ENCODE measurements around the gene GRID1. TPM values are rescaled to one million over a fixed set of nuclear protein-coding genes. Genes with fewer than 3 reads are reported as not detected.

The GRID1 gene
- polyA plus RNA-seq, 1 of the 3 experiments (the other 2 are of a cell fraction), result 0.13 TPM

- CTCF ChIA-PET, result interaction anchor here (1.5 kb wide), 1 partner anchor 10 kb away, joined by 3 read pairs; no protein-coding TSS in a partner anchor
- Histone ChIP-seq H3K27ac (ENCODE audit: low read depth in 2 of 2, low read length in 1 of 2) (no peak overlapping the region), H2AFZ (ENCODE audit: low read depth) (no peak overlapping the region), H3K4me2 (no peak overlapping the region), H3K79me2 (ENCODE audit: insufficient read depth) (no peaks in the 10 kb centered on the region), H3K4me1 (ENCODE audit: control insufficient read depth in 1 of 2, insufficient read depth in 2 of 2, low read depth in 1 of 2, low read length in 1 of 2) (peaks cover 0 to 17% of the 10 kb centered on the region in 2 experiments; a peak in 1 of 4 replicates), H3K9ac (no peak overlapping the region), H3K36me3 (replicated peaks in 1 of 2; ENCODE audit: control insufficient read depth in 1 of 2, insufficient read depth in 2 of 2, low read length in 1 of 2) (no peaks in the 10 kb centered on the region), H4K20me1 (ENCODE audit: insufficient read depth) (no peaks in the 10 kb centered on the region), H3F3A (replicated peaks; ENCODE audit: insufficient read depth) (no peaks in the 10 kb centered on the region), H3K9me3 (no peaks in the 10 kb centered on the region), H3K4me3 (ENCODE audit: low read depth in 2 of 2, low read length in 1 of 2) (no peak overlapping the region), H3K9me2 (no peaks in the 10 kb centered on the region), H3K27me3 (ENCODE audit: insufficient read depth) (no peaks in the 10 kb centered on the region)
- no peak for DNase-seq
- WGBS (ENCODE audit: low lambda C conversion rate), result 0% methylated on average over 1 of the region's 1 CpG
- TF ChIP-seq RFX5 (IDR thresholded peaks at IDR 0.05; ENCODE audit: low read length), result no peak
- POLR2A ChIA-PET, result no interaction called here
These were observed 58.5 kb downstream of the GRID1 start for GRCh38 chr10:86308056-86308455.

- H3K4me2 ChIP-seq, result no peak overlapping the region
- no peak overlapping the region for H3K27ac ChIP-seq (ENCODE audit: low read depth in 2 of 2, low read length in 1 of 2)
- H3K27me3 ChIP-seq (ENCODE audit: insufficient read depth), result no peaks in the 10 kb centered on the region
- H3K4me1 ChIP-seq (ENCODE audit: control insufficient read depth in 1 of 2, insufficient read depth in 2 of 2, low read depth in 1 of 2, low read length in 1 of 2), result peaks cover 0 to 10% of the 10 kb centered on the region in 2 experiments; a peak in 1 of 4 replicates
- H3K9ac ChIP-seq, result no peak overlapping the region
- TF ChIP-seq USF1 (IDR thresholded peaks at IDR 0.05; ENCODE audit: borderline replicate concordance, low read depth), result no peak
- TF ChIP-seq REST (IDR thresholded peaks at IDR 0.05; ENCODE audit: low read depth, low read length), result peak; percentile 87
- no peaks in the 10 kb centered on the region for H3K9me2 ChIP-seq
- ChIA-PET POLR2A (no interaction called here), CTCF (no interaction called here)
- no peaks in the 10 kb centered on the region for H3K9me3 ChIP-seq
- H2AFZ ChIP-seq (ENCODE audit: low read depth), result no peak overlapping the region
- DNase-seq, result no peak
- no peak overlapping the region for H3K4me3 ChIP-seq (ENCODE audit: low read depth in 2 of 2, low read length in 1 of 2)
- no peaks in the 10 kb centered on the region for H3K79me2 ChIP-seq (ENCODE audit: insufficient read depth)
- no peaks in the 10 kb centered on the region for H3K36me3 ChIP-seq (replicated peaks in 1 of 2; ENCODE audit: control insufficient read depth in 1 of 2, insufficient read depth in 2 of 2, low read length in 1 of 2)
- H4K20me1 ChIP-seq (ENCODE audit: insufficient read depth), result no peaks in the 10 kb centered on the region
- WGBS (ENCODE audit: low lambda C conversion rate), result 45% methylated on average over 6 of the region's 6 CpGs
- no peaks in the 10 kb centered on the region for H3F3A ChIP-seq (replicated peaks; ENCODE audit: insufficient read depth)
These were observed 59.8 kb downstream of the GRID1 start for GRCh38 chr10:86306628-86307278.

- no peak overlapping the region for H3K4me2 ChIP-seq
- H3F3A ChIP-seq (replicated peaks; ENCODE audit: insufficient read depth), result no peaks in the 10 kb centered on the region
- H3K9me3 ChIP-seq, result no peaks in the 10 kb centered on the region
- no peak overlapping the region for H3K4me3 ChIP-seq (ENCODE audit: low read depth in 2 of 2, low read length in 1 of 2)
- H3K36me3 ChIP-seq (replicated peaks in 1 of 2; ENCODE audit: control insufficient read depth in 1 of 2, insufficient read depth in 2 of 2, low read length in 1 of 2), result no peaks in the 10 kb centered on the region
- H3K27ac ChIP-seq (ENCODE audit: low read depth in 2 of 2, low read length in 1 of 2), result no peak overlapping the region
- POLR2A ChIA-PET, result no interaction called here
- no peaks in the 10 kb centered on the region for H3K27me3 ChIP-seq (ENCODE audit: insufficient read depth)
- H4K20me1 ChIP-seq (ENCODE audit: insufficient read depth), result no peaks in the 10 kb centered on the region
- WGBS (ENCODE audit: low lambda C conversion rate), result 13% methylated on average over 1 of the region's 1 CpG
- CTCF ChIA-PET, result interaction anchor here (2.2 kb wide), 1 partner anchor 44 kb away, joined by 4 read pairs; no protein-coding TSS in a partner anchor
- DNase-seq, result no peak
- peaks cover 0 to 9% of the 10 kb centered on the region in 2 experiments; a peak in 1 of 4 replicates for H3K4me1 ChIP-seq (ENCODE audit: control insufficient read depth in 1 of 2, insufficient read depth in 2 of 2, low read depth in 1 of 2, low read length in 1 of 2)
- H3K9me2 ChIP-seq, result no peaks in the 10 kb centered on the region
- H2AFZ ChIP-seq (ENCODE audit: low read depth), result no peak overlapping the region
- H3K9ac ChIP-seq, result no peak overlapping the region
- H3K79me2 ChIP-seq (ENCODE audit: insufficient read depth), result no peaks in the 10 kb centered on the region
- TF ChIP-seq POLR2AphosphoS5 (IDR thresholded peaks at IDR 0.05; ENCODE audit: low read depth, low read length), result no peak
- no peak for TF ChIP-seq NFIC (IDR thresholded peaks at IDR 0.05; ENCODE audit: borderline replicate concordance)
- no peak for TF ChIP-seq CTCF (IDR thresholded peaks at IDR 0.05)
- TF ChIP-seq SMC3 (IDR thresholded peaks at IDR 0.05; ENCODE audit: low read depth, low read length), result no peak
- no peak for TF ChIP-seq TAF1 (IDR thresholded peaks at IDR 0.05; ENCODE audit: borderline replicate concordance, low read depth, low read length)
- TF ChIP-seq FOSL2 (IDR thresholded peaks at IDR 0.05; ENCODE audit: borderline replicate concordance, low read depth), result no peak
- TF ChIP-seq CHD2 (IDR thresholded peaks at IDR 0.05; ENCODE audit: low read length, partially characterized antibody), result no peak
- TF ChIP-seq JUND (IDR thresholded peaks at IDR 0.05), result no peak
- TF ChIP-seq ELF1 (IDR thresholded peaks at IDR 0.05), result no peak
- TF ChIP-seq MEF2A (IDR thresholded peaks at IDR 0.05; ENCODE audit: borderline replicate concordance, low read depth), result no peak
- TF ChIP-seq NRF1 (IDR thresholded peaks at IDR 0.05; ENCODE audit: low read depth, low read length), result no peak
These were observed 61.1 kb downstream of the GRID1 start for GRCh38 chr10:86305521-86305920.
